Measurements from ENCODE around the gene OR4D1. TPM values are rescaled to one million over a fixed set of nuclear protein-coding genes. Genes with fewer than 3 reads are reported as not detected.
A peak's percentile ranks its signal among the peaks of the same experiment; 100 is the strongest.
"Not testable (repeated sequence)": the region's sequence is repeated elsewhere in the genome, so short reads cannot be mapped to it uniquely, and the experiment has no call there.

The OR4D1 gene
- total RNA-seq, result 1 to 10 TPM; 2.6 to 2.9 TPM
- 1 to 10 TPM; 1.6 to 3.0 (median 2.9) TPM for polyA plus RNA-seq
- total RNA-seq, result 0 to 2.6 (median 0.77) reads per million in 6 experiments

DNA sequence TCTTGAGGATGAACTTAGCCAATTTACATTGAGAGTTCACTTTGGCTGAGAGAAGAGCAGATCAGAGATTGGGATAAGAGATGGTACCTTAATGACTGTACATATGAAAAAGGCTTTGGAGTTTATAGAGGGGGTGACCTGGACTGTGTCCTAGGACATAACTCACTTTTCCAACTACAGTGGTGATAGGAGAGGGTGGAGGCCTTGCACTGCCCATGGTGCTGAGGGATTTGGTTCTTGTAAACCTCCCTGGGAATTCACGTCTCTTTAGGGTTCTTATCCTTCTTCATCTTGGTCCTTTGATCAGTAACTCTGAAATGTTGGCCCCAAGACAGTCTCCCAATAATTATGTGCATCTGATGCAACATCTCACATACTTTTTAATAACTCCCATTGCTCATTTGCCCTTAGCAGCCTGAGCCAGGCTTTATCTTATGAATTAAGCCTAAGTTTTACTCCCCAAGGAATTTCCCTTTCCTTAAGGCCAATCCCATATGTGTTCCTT lies at the start of gene OR4D1:
Gene OR4D1 (plus strand): TSS at position 455 of the 505 bp plus-strand sequence. CDS start 6,770 bp downstream, outside the sequence.
- H3K27ac Mint-ChIP-seq, result peak within 1 kb of the TSS in 5 of 10 donors; percentile 35 to 78 (median 49)
- DNase-seq, result no peak
- H3K4me1 Mint-ChIP-seq, result peaks cover 22 to 38% (median 31%) of the 10 kb centered on the region in 4 donors
- ATAC-seq, result no peak
- peaks cover 0 to 53% (median 37%) of the 10 kb centered on the region in 3 donors for H3K36me3 Mint-ChIP-seq
- POLR2A ChIA-PET, result no interaction called here
- H3K9me3 Mint-ChIP-seq, result peaks cover 16 to 67% (median 49%) of the 10 kb centered on the region in 9 donors
- no peaks in the 10 kb centered on the region for H3K27me3 Mint-ChIP-seq
- H3K4me3 Mint-ChIP-seq, result no peak within 1 kb of the TSS

DNA sequence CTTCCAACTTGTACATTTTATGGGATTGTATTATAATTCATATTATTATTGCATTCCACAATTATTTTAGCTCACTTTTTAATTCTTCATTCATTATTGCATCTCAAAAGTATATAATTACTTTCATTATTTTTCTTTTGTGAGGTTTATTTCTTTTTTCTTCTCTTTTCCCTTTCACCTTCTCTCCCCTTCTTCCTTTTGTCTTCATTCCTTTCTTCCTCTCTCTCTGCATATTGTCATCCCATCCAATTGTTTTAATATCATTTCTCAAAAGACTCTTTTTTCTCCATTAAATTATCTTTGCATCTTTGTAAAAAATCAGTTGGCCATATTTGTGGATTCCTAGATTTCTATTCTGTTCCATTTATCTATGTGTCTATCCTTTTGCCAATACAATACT lies 47.7 kb upstream of the OR4D1 start:
- no peak overlapping the region for H3K4me3 Mint-ChIP-seq
- H3K36me3 Mint-ChIP-seq, result no peaks in the 10 kb centered on the region
- POLR2A ChIA-PET, result interaction anchor here (1.0 kb wide), 1 partner anchor 18 kb away, joined by 3 read pairs; no protein-coding TSS in a partner anchor
- peaks cover 0 to 3% (median 1%) of the 10 kb centered on the region in 4 donors for H3K4me1 Mint-ChIP-seq
- peak overlapping the region in 1 of 10 donors; percentile 14 for H3K27ac Mint-ChIP-seq
- ATAC-seq, result no peak
- H3K9me3 Mint-ChIP-seq, result no peaks in the 10 kb centered on the region
- no peak for DNase-seq
- H3K27me3 Mint-ChIP-seq, result no peaks in the 10 kb centered on the region

GRCh38 chr17:58101898-58102297 lies 46.3 kb upstream of the OR4D1 start:
- H3K4me1 Mint-ChIP-seq, POLR2A ChIA-PET, H3K27me3 Mint-ChIP-seq, H3K27ac Mint-ChIP-seq, H3K36me3 Mint-ChIP-seq, ATAC-seq, H3K9me3 Mint-ChIP-seq, DNase-seq, H3K4me3 Mint-ChIP-seq: not testable (repeated sequence)

DNA sequence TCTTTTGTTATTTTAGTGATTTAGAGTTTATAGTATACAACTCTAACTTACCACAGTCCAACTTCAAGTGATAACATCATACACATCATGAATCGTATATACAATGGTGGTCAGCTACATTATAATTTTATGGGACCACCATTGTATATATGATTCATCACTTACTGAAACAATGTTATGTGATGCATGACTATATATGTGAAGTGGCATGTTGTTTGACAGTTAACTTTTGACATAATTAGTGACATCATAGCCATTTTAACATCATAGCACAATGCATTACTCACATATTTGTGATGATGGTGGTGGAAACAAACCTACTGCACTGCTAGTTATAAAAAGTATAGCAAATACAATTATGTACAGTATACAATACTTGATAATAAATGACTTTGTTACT lies 43.1 kb upstream of the OR4D1 start:
- Mint-ChIP-seq H3K27ac (no peak overlapping the region), H3K9me3 (no peaks in the 10 kb centered on the region), H3K4me1 (no peaks in the 10 kb centered on the region), H3K4me3 (no peak overlapping the region), H3K27me3 (peaks cover 0 to 2% (median 0%) of the 10 kb centered on the region in 5 donors), H3K36me3 (no peaks in the 10 kb centered on the region)
- DNase-seq (no peak), ATAC-seq (no peak)
- POLR2A ChIA-PET, result no interaction called here

DNA sequence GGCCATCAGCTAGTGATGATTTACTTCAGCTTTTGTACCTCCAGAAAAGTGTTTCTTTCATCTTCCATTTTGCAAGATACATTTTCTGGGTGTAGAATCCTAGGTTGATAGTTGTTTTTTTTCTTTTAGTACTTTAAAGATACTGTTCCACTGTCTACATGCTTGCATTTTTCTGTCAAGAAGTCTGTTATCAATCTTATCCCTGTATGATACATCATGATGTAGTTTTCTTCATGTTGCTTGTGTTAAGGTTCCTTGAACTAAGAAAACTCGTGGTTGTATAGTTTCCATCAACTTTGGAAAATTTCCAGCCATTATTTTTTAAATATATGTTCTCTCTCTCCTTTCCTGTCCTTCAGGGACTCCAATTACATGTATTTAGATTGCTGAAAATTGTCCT lies 40.9 kb upstream of the OR4D1 start:
- H3K27ac Mint-ChIP-seq, result peak overlapping the region in 2 of 10 donors; percentile 2 to 8
- DNase-seq, result no peak
- peaks cover 0 to 6% (median 0%) of the 10 kb centered on the region in 5 donors for H3K27me3 Mint-ChIP-seq
- no peaks in the 10 kb centered on the region for H3K36me3 Mint-ChIP-seq
- no peak overlapping the region for H3K4me3 Mint-ChIP-seq
- ATAC-seq, result no peak
- H3K9me3 Mint-ChIP-seq, result no peaks in the 10 kb centered on the region
- no peaks in the 10 kb centered on the region for H3K4me1 Mint-ChIP-seq
- POLR2A ChIA-PET, result no interaction called here

- Mint-ChIP-seq H3K27me3 (peaks cover 0 to 6% (median 2%) of the 10 kb centered on the region in 5 donors), H3K36me3 (no peaks in the 10 kb centered on the region), H3K27ac (no peak overlapping the region), H3K4me1 (peaks cover 0 to 6% (median 1%) of the 10 kb centered on the region in 4 donors), H3K4me3 (no peak overlapping the region), H3K9me3 (no peaks in the 10 kb centered on the region)
- POLR2A ChIA-PET, result no interaction called here
- ATAC-seq (no peak), DNase-seq (no peak)
Observed at GRCh38 chr17:58109197-58109596, 39.0 kb upstream of the OR4D1 start.

DNA sequence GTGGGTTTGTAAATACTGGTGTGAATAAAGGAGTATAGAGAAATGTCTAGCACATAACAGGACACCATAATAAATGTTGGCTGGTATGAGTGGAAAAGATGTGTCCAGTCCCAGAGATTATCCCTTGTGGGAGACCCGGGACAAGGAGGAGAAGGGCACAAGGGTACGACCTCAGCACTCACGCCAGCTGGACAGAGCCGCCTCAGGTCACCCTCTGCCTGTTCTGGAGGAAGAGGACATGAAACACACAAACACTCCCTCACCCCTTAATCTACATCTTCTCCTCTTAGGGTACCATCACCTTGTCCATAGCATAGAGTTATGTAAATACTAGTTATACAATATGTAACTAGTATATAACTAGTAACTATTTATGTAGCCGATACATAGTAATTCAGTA lies 38.2 kb upstream of the OR4D1 start:
- H3K4me3 Mint-ChIP-seq, result no peak overlapping the region
- H3K9me3 Mint-ChIP-seq, result no peaks in the 10 kb centered on the region
- ATAC-seq (no peak), DNase-seq (no peak)
- peaks cover 0 to 6% (median 2%) of the 10 kb centered on the region in 5 donors for H3K27me3 Mint-ChIP-seq
- H3K4me1 Mint-ChIP-seq, result peaks cover 0 to 6% (median 1%) of the 10 kb centered on the region in 4 donors
- no peak overlapping the region for H3K27ac Mint-ChIP-seq
- no peaks in the 10 kb centered on the region for H3K36me3 Mint-ChIP-seq
- POLR2A ChIA-PET, result interaction anchor here (0.6 kb wide), 1 partner anchor 195 kb away, joined by 3 read pairs; no protein-coding TSS in a partner anchor

DNA sequence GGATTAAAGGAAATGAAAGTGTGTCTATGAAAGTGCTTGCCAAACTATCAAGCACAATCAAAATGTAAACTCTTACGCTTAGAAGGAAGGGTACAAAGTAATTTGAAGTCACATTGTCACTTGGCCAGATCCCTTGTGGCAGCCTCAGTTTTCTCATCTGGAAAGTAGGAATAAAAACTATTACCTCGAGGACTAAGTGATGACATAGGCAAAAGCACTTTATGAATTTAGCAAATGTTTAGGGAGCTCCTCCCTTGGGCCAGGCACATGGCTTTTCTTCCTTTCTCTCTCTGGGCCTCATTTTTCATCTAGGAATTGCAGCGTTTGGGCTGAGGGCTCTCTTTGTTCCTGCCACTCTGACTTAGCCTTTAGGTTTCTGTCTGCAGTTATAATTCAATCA lies 36.5 kb upstream of the OR4D1 start:
- H3K36me3 Mint-ChIP-seq, result no peaks in the 10 kb centered on the region
- H3K27me3 Mint-ChIP-seq, result peaks cover 0 to 14% (median 6%) of the 10 kb centered on the region in 5 donors
- ATAC-seq (no peak), DNase-seq (no peak)
- no peak overlapping the region for H3K4me3 Mint-ChIP-seq
- H3K9me3 Mint-ChIP-seq, result no peaks in the 10 kb centered on the region
- POLR2A ChIA-PET, result no interaction called here
- H3K27ac Mint-ChIP-seq, result no peak overlapping the region
- peaks cover 0 to 6% (median 1%) of the 10 kb centered on the region in 4 donors for H3K4me1 Mint-ChIP-seq

DNA sequence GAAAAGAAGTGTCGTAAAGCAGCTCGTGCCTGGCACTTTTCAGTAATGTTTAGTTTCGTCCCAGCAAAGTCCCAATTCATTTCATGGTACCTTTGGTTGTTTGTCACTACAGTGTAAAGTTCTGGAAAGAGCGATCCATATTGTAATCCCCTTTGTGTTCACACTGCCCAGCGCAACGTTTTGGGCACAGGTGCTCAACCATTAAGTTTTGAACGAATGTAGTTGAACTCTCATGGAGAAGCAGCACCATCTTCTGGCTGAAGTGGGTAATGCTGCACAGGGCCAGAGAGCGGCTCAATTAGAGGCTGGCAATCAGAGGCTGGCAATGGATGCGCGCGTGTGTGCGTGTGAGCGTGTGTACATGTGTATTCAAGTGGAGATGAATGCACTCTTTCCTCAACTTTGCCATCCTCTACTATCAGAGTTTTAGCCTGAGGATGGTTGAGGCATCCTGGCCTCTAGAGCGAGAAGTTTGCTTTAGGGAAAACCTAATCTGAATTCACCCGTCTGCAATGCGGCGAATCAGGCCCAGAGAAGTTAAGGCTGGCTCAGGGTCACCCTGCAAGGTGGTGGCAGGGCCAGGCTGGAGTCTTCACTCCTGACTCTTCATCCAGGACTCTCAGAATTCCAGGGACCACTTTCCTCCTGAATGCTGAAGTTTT lies 35.1 kb upstream of the OR4D1 start:
- Mint-ChIP-seq H3K27ac (peak overlapping the region in 1 of 10 donors; percentile 19), H3K36me3 (no peaks in the 10 kb centered on the region)
- POLR2A ChIA-PET, result interaction anchor here (1.0 kb wide), 1 partner anchor 255 kb away, joined by 4 read pairs; no protein-coding TSS in a partner anchor

DNA sequence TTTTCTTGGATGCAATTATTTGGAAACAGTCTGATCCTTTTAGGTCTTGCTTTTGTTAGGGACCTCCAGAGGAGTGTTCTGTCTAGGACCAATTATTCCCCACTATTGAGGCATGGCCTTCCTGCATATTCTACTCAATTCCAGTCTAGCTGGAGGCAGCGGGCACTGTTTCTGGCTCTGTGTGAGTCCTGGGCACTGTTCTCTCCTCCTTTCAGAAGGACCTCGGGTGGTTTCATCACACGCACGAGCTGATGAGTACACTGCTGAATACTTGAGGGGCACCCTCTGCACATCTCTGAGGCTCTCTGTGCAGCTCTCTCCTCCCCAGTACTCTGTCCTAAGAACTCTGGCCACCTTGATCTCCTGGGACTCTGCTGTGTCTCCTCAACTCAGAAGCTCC lies 34.2 kb upstream of the OR4D1 start:
- H3K27me3 Mint-ChIP-seq, result peaks cover 4 to 18% (median 14%) of the 10 kb centered on the region in 5 donors
- peaks cover 0 to 6% (median 2%) of the 10 kb centered on the region in 4 donors for H3K4me1 Mint-ChIP-seq
- H3K36me3 Mint-ChIP-seq, result no peaks in the 10 kb centered on the region
- H3K9me3 Mint-ChIP-seq, result no peaks in the 10 kb centered on the region
- no peak overlapping the region for H3K4me3 Mint-ChIP-seq
- no peak for DNase-seq
- POLR2A ChIA-PET, result interaction anchor here (0.6 kb wide), 1 partner anchor 259 kb away, joined by 4 read pairs; no protein-coding TSS in a partner anchor
- no peak overlapping the region for H3K27ac Mint-ChIP-seq
- no peak for ATAC-seq

More for the DNA sequence above, 35.1 kb upstream of the OR4D1 start:
- ATAC-seq, result peak; percentile 91 to 93
- peak; percentile 66 to 89 (median 80) for DNase-seq
- Mint-ChIP-seq H3K9me3 (no peaks in the 10 kb centered on the region), H3K4me1 (peaks cover 0 to 6% (median 2%) of the 10 kb centered on the region in 4 donors), H3K27me3 (peaks cover 0 to 17% (median 12%) of the 10 kb centered on the region in 5 donors), H3K4me3 (no peak overlapping the region)

- no peak overlapping the region for H3K27ac Mint-ChIP-seq
- POLR2A ChIA-PET, result no interaction called here
Observed at GRCh38 chr17:58117382-58117781, 30.8 kb upstream of the OR4D1 start.

GRCh38 chr17:58119491-58119890 lies 28.7 kb upstream of the OR4D1 start:
- Mint-ChIP-seq H3K4me1 (peaks cover 6 to 14% (median 9%) of the 10 kb centered on the region in 4 donors), H3K27me3 (peaks cover 3 to 24% (median 12%) of the 10 kb centered on the region in 5 donors), H3K4me3 (no peak overlapping the region), H3K36me3 (no peaks in the 10 kb centered on the region), H3K27ac (no peak overlapping the region), H3K9me3 (no peaks in the 10 kb centered on the region)
- ATAC-seq (no peak), DNase-seq (no peak)
- POLR2A ChIA-PET, result no interaction called here

More at GRCh38 chr17:58117382-58117781, 30.8 kb upstream of the OR4D1 start:
- no peak for ATAC-seq
- Mint-ChIP-seq H3K9me3 (no peaks in the 10 kb centered on the region), H3K4me3 (no peak overlapping the region), H3K4me1 (peaks cover 6 to 13% (median 9%) of the 10 kb centered on the region in 4 donors), H3K36me3 (no peaks in the 10 kb centered on the region), H3K27me3 (peaks cover 6 to 24% (median 12%) of the 10 kb centered on the region in 5 donors)
- DNase-seq, result no peak

DNA sequence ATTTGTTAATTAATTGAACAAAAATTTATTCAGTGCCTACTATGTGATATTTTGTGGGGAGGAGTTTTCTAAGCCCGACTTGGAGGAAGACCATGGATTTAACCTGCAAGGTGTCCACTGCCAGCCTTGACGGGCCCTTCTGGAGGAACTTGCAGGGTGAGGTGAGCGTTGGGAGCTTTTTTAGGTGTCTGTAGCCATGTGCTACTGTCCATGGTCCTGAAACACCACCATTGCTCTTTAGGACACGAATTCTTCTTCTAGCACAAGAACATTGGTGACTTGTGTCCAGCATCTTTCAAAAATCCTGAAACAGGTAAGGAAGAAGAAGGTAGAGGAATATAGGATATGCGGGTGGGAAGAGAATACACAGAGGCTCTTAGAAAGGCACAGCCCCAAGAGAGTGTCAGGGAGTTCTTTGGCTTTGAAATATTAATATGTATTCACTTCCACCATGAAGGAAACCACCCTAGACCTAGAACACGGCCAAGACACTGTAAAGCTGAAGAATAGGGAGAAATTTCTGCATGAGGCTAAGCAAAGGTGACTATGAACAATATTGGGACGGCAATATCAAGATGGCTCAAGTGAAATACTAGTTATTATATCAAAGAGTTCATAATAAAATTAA lies 27.9 kb upstream of the OR4D1 start:
- H3K27ac Mint-ChIP-seq, result no peak overlapping the region
- H3K4me1 Mint-ChIP-seq, result peaks cover 6 to 14% (median 9%) of the 10 kb centered on the region in 4 donors
- peaks cover 3 to 24% (median 12%) of the 10 kb centered on the region in 5 donors for H3K27me3 Mint-ChIP-seq
- ATAC-seq (peak; percentile 40 to 50), DNase-seq (peak; percentile 7 to 72 (median 46))
- no peaks in the 10 kb centered on the region for H3K9me3 Mint-ChIP-seq
- H3K4me3 Mint-ChIP-seq, result no peak overlapping the region
- POLR2A ChIA-PET, result no interaction called here
- H3K36me3 Mint-ChIP-seq, result no peaks in the 10 kb centered on the region
